ENCODE results near the gene BDH1.
"Not testable (repeated sequence)": the region's sequence is repeated elsewhere in the genome, so short reads cannot be mapped to it uniquely, and the experiment has no call there.

Gene BDH1

DNA sequence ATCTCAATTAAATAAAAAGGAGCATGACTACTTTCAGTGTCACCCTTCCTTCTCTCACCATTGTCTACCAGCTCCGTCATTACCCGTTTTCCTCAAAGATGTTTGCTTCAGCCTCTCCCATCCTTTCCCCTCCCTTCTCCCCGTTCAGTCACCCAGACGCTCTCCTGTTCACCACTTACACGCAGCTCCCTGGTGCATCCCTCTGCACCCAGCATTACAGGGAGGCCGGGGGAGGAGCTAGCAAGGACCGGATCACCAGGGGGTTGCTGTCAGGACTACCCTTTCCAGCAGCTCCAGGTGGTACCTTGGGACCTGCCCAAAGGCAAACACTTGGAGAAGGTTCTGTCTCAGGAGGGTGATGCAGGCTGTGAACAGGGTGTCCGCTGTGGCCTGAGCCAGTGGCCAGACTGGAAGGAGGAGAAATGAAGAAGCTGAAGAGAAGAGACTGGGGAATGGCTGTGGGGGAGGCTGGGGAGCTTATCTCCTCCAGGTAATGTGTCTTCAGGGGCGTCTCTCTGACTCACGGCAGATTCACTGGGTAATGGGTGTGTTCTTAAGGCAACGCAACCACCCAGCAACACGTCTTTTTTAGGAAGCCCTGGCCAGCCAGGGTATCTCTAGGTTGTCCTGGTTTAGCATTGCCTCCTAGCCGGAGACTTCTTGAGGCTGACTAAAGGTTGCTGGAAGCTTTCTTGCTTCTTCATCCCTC, 21.8 kb upstream of the BDH1 start:
- DNase-seq, result no peak

DNA sequence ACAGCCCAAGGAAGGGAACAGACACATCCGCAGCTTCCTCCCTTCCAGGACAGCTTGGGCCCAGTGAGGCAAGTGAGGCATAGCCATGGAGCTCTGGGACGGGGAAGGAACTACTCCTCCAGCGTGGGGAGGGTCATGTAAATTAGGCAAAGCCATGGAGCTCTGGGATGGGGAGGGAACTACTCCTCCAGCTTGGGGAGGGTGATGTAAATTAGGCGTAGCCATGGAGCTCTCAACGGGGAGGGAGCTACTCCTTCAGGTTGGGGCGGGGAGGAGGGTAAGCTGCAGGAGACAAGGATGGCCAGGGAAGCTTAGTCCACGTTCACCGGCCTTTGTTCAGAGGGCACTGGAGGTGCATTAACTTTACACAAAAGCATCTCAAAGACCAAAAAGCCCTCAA, 21.1 kb upstream of the BDH1 start:
- DNase-seq, result no peak

DNA sequence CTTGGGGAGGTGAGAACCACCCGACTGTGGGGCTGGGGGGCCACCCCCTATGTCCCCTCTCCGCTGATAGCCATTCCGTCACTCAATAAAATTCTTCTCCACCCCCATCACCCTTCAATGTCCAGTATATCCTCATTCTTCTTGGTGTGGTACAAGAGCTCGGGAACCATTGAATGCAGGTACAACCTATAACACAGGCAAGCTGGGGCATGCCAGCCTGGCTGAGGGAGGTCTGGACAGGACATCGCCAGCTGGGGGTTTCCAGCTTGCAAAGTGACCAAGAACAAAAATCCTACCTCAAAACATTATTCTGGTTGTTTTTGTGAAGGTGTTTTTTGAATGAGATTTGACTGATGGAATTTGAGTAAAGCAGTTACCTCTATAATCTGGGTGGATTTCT, 19.6 kb upstream of the BDH1 start:
- no peak for DNase-seq

DNA sequence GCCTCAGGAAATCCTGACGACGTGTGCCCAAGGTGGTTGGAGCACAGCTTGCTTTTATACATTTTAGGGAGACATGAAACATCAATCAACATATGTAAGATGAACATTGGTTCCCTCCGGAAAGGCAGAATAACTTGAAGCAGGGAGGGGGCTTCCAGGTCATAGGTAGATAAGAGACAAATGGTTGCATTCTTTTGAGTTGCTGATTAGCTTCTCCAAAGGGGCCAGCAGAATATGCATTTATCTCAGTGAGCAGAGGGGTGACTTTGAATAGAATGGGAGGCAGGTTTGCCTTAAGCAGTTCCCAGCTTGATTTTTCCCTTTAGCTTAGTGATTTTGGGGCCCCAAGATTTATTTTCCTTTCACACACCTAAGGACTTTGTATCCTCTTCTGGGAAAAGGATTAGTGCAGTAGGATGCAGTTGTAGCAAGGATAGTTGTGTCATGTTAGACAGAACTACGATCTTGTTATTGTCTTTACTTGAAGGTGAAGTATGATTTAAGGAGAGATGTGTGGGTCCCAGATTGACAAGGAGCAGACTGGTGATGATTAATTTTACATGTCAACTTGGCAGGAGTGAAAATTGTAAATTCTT, 18.7 kb upstream of the BDH1 start:
- DNase-seq, result not testable (repeated sequence)

DNA sequence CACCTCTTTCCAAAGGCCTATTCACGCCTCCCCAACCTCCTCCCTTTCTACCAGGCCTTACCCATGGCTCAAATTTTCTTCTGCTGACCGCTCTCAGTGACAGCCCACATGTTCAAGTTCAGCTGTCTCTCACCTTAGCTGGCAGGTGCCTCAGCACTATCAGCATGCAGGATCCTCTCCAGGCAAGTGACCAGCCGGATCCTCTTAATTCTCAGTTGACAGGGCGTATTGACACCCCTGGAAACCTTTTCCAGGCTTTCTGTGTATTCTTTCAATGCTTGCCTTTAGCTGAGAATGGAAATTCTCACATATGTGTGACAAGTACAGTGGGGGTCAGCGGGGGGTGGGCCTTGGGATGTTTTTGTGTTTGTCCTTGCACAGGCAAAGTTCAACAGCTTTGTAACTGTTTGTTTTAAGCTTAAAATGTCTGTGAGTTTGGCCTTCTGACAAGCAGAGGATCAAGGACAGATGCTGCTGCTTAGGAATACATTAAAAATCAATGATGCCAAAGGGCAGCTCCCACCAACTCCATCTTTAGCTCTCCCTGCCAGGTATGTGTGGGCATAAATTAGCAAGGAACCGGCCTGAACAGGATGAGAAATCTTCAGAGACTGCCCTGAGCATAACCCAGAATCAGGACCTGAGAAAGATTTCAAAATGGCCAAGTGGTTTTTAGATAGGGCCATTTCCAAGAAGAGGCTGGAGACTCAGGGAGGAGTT, 17.4 kb upstream of the BDH1 start:
- DNase-seq, result no peak

DNA sequence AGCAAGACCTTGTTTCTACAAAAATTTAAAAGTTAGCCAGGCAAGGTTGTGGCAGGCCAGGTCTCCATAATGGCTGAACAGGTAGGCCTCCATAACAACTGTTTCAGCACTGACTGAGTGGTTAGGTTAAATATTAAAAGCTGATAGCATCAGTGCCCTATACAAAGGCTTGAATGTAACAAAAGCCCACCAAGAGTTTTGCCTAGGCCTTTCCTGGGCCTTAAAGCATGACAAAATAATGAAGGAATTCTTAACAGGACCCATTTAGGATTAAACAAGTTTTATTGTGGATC, 16.1 kb upstream of the BDH1 start:
- not testable (repeated sequence) for DNase-seq

DNA sequence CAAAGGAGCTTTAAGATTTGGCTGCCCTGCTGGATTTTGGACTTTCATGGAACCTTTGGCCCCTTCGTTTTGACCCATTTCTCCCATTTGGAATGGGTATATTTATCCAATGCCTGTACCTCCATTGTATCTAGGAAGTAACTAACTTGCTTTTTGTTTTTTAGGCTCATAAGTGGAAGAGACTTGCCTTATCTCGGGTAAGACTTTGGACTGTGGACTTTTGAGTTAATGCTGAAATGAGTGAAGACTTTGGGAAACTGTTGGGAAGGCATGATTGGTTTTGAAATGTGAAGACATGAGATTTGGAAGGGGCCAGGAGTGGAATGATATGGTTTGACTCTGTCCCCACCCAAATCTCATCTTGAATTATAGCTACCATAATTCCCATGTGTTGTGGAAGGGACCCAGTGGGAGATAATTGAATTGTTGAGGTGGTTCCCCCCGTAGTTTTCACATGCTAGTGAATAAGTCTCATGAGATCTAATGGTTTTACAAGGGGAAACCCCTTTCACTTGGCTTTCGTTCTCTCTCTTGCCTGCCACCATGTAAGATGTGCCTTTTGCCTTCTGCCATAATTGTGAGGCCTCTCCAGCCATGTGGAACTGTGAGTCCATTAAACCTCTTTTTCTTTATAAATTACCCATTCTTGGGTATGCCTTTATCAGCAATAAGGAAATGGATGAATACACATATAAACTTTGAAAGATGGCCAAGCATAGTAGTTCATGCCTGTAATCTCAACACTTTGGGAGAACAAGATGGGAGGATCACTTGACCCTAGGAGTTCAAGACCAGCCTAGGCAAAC, 15.5 kb upstream of the BDH1 start:
- not testable (repeated sequence) for DNase-seq

DNA sequence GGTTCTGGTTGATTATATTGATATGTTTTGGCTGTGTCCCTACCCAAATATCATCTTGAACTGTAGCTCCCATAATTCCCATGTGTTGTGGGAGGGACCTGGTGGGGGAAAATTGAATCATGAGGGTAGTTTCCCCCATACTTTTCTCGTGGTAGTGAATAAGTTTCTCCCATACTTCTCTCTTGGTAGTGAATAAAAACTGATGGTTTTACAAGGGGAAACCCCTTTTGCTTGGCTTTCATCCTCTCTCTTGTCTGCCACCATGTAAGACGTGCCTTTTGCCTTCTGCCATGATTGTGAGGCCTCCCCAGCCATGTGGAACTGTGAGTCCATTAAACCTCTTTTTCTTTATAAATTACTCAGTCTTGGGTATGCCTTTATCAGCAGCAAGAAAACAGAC, 13.7 kb upstream of the BDH1 start:
- not testable (repeated sequence) for DNase-seq

DNA sequence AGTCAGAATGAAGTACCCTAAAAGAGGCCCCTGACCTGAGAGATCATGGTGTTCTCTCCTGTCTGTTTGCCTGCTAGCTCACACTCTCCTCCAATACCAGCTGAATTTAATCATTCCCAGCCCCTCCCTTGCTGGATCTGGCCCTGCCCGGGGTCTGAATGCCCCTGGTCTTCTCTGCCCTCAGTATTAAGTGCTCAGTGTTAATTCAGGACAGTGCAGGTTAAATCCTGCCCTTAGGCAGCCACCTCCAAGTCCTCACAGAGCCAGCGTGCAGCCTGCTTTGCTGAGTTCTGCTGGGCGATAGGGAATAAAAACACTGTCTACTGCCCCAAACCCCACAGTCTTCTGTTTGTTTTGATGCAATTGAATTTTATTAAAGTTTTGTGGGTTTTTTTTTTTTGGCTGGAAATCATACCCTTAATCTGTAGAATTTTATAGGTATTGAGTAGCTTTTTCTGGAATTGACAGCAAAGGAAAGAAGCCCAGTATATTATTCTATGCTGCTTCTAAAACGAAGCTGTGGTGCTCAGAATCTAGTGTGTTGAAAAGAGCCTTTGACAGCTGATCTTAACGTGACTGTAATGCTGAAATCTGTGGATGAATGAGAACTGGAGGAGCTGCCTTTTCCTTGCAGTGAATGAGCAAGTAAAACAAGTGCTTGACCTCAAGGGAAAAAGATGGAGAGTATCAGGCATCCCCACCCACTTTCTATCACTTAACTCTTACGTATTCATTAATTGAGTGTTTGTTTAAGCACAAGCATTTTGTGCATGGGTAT, 12.3 kb upstream of the BDH1 start:
- no peak for DNase-seq

DNA sequence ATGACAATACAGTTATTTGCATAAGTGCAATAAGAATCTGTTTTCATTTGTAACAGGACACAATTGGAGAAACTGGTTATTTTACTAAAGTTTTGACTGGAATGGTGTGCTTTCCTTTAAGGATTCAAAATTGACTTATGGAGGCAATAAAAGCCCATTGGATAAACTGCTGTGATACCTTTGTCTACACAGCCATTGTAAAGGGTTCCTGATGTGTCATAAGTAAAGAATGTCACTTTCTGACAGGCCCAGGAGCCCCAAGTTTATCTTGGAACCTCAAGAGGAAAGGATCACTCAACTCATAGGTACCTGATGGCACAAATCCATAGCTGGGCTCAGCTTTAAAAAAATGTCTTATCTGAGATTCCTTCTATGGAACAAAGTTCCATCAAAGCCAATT, 10.4 kb upstream of the BDH1 start:
- not testable (repeated sequence) for DNase-seq

DNA sequence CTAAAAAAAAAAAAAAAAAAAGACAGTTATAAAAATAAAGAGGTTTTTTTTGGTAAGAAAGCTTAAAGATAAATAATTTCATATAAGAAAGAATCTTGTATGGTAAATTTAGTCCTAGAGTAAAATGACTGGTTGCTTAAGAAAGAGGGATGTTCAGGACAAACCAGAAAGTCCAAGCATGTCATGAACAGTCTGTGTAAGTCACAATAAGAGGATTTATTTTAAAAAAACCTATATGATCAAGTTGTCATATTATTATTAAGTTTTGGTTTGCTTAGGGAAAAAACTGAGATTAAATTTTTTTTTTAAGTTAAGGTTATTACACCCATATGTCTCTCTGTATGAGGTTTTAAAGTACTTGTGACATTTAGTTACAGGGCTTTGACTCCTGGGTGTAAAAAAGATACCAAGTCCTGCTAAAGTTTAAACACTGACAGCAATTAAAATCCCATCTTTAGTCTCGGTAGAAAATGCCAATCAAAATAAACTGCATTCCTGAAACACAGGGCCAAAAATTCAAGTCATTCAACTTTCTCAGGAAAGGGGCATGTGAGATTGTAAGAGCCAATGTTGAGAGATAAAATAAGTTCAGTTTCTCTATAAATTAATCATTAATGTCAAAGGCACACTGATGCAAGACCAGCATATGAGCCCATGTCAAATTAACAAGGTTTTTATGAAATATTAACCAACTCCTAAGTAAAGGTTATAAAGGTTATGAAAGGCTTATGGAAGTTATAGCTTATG, 8.5 kb upstream of the BDH1 start:
- no peak for DNase-seq

DNA sequence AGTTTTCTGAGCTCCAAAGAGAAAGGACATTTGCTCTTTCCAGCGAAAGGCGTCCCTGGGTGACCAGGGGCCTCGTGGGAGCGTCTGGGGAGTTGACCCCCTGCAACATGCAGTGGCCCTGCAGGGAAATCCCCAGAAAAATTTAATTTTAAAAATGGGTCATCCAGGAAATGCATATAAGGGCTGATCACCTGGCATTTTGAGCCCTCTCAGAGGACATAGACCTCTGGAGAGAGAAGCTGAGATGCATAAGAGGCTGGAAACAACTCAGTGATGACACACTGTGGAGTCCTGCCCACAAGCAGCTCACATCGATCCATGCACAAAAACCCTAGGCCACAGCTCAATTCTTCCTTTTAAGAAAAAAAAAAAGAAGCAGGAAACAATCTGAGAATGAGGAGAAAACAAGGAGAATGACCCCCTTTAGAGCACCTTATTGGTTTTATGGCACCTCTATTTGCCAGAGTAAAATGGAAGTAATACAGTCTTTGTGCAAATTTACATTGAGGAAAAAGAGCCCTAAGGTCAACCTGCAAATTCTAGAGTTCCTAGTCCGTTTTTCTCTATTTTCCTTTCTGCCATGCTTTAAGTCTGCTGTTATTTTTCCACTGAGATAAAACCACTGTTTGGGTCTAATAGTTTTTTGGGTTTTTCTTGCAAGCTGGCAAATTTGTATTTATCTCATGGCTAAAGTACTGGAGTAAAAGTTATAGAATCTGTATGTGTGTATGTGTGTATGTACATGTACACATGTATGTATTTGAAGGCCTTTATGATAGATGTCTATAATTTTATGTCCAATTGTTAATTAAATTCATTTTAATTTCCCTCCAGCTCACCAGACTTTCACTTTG, 6.9 kb upstream of the BDH1 start:
- no peak for DNase-seq

DNA sequence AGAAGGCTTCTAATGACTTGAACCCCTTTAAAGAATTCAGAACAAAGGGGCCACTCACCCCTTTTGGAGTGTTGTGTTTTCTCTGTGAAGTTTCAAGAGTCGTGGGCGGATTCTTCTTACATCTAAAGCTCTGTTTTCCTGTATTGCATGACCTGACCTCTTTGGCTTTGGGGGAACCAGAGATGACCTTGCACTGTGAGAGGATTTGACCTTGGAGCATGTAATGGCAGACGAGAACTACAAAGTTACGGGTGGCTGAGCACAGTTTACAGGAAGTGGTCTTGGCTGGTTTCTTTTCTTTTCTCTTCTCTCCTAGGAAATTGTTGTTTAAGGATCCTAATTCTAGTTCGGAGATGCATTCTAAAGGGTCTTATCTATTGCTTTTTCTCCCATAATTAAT, 6.2 kb upstream of the BDH1 start:
- no peak for DNase-seq

DNA sequence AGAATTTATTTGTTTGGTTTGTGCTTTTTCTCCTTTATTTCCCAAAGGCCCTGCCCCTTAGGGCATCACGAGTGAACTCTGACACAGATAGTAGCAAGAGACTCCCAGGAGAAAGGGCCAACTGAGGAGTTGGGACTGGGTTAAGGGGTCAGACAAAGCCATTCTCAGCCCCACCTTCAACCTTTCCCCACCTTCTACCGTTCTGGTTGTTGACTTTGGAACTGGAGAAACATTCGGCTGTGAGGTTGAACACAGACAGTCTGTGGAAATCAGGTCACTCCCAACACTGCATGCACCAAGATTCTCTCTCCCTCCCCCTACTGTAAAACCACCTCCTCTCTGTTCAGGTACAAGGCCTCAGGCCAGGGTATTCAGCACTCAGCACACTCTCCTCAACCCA, 3.9 kb upstream of the BDH1 start:
- DNase-seq, result no peak

DNA sequence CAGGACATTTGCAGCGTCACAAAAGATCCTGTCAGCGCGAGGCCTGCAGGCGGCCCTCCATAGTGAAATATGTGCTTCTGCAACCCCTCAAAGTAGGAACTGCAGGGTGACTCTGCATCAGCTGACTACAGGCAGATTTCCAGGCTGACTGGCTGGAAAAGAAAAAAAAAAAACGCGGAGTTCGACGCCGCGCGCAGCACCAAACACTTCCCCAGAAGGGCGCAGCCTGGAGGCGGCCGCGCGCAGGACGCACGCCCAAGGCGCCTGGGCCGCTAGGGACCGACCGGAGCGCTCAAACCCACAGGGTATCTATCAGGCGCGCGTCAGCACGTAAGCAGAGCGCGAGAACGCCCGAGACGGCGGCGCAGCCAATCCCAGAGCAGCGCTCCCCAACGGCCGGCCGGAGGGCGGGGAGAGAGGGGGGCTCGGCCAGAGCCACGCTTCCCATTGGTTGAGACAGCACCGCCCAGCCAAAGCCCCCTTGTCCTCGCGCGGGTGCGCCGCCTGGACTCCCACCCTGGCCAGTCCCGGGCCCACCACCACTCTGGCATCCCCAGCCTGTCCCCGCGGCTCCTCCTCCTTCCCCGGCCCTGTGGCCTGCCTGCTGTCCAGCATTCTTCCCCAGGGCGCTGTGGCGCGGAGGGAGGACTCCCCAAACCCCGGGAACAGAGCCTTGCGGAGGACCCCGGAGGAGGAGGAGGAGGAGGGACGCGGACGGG, 1.0 kb downstream of the BDH1 start:
- peak; percentile 94 for DNase-seq

DNA sequence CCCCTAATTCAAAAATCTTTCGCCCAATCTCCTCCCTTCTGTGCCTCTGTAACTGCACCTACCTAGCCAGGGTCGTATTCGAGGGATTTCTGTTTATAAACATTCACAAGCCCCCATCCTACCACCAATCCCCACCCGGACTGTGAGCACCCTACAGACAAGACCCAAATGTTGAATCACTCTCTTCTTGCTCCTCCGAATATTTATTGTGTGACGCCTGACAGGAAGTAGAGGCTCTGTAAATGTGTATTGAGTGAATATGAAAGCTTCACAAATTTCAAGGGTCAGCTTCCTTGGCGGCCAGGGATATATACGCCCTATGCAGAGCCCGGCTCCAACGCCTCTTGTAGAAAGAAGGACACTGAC, 1.6 kb downstream of the BDH1 start:
- no peak for DNase-seq

DNA sequence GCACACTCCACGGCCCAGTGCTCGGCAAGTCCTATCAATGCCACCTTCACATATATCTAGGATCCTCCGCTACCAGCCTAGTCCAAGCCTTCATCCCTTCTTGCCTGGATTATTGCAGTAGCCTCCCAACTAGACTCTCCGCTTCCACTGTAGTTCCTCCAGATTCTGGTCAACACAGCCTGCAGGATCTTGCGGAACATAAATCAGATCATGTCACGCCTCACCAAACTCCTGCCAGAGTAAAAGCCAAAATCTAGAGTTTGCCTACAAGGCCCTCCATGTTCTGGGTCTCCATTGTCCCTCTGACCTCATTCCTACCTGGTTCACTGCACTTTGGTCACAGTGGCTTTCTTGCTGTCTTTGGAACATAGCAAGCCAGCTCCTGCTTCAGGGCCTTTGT, 3.6 kb downstream of the BDH1 start:
- no peak for DNase-seq

DNA sequence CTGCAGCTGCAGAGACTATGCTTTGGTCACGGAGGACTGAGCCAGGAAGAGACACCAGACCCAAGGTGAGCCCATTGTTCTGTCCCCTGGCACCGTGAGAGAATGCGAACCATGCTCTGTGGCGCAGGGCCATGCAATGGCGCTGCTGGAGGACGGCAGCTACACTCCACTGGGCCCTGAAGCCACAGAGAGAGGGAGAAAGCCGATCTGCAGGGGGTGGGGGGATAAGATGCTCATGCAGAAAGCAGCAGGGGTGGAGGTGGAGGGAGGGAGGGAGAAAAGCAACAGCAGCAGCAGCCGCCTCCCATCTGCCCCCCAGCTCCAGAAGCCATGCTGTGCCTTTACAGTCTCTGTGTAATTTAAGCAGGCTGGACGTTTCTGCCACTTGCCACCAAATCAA, 5.3 kb downstream of the BDH1 start:
- no peak for DNase-seq

DNA sequence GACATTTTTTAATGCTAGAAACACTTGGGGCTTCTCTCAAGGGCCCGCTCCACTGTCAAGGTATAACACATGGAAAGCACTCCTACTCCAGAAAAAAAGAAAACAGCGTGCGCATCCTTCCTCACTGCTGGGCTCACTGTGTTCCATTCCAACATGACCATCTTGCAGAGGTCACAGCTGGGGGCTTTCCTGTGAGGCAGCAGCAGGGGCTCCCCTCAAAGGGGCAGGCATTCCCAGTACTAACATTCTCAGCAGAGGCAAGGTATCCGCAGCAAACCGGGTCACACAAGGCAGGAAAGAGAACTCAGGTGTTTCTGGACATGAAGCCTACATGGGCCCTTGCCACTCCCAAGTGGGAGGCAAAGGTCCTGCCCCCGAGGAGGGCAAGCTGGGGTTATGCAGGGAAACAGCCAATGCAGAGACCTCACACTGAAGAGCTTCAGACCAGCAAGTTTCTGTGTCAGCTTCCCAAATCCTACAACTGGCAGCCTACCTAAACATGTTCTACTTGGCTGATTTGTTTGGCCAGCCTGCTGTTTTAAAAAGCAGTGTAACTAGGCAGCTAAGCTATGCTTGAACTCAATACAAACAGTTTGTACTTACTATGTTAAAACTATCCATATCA, 6.4 kb downstream of the BDH1 start:
- no peak for DNase-seq
